Fibroblast of skin of abdomen (primary cell): ENCODE results near the gene LLGL2. TPM values are rescaled to one million over a fixed set of nuclear protein-coding genes. Genes with fewer than 3 reads are reported as not detected.
"Not testable (repeated sequence)": the region's sequence is repeated elsewhere in the genome, so short reads cannot be mapped to it uniquely, and the experiment has no call there.

Experiments used
- DNase-seq: peaks from one replicate; pipeline ENCODE4 v3.0.0-alpha.2; 2013
- polyA plus RNA-seq, 2 experiments: library from polyadenylated mRNA; unstranded; fragments of 120-200 nt; gene quantifications; one replicate each; pipeline ENCODE4 v1.2.1, GENCODE V29; 2013; ENCODE audit not compliant: insufficient read length in 2 of 2

The LLGL2 gene
- 0.19 TPM for polyA plus RNA-seq (2013, experiment 1 of 2; ENCODE audit: insufficient read length)
- polyA plus RNA-seq (2013, experiment 2 of 2; ENCODE audit: insufficient read length), result 0.21 TPM

- peak; percentile 34 for DNase-seq
Measured at GRCh38 chr17:75524970-75525805, at the start of gene LLGL2. LLGL2 (plus strand) TSS chr17:75525697; CDS start chr17:75543427, 17,730 bp downstream.

- no peak for DNase-seq
Measured at GRCh38 chr17:75475851-75476250, 49.6 kb upstream of the LLGL2 start.

GRCh38 chr17:75476271-75476671, 49.2 kb upstream of the LLGL2 start:
- DNase-seq, result peak; percentile 29

GRCh38 chr17:75476752-75477489, 48.6 kb upstream of the LLGL2 start:
- DNase-seq, result no peak

- not testable (repeated sequence) for DNase-seq
Measured at GRCh38 chr17:75477490-75477862, 48.0 kb upstream of the LLGL2 start.

- no peak for DNase-seq
Measured at GRCh38 chr17:75478508-75478907, 47.0 kb upstream of the LLGL2 start.

- DNase-seq, result no peak
Measured at GRCh38 chr17:75480281-75480680, 45.2 kb upstream of the LLGL2 start.

GRCh38 chr17:75481194-75482068, 44.1 kb upstream of the LLGL2 start:
- DNase-seq, result no peak

- no peak for DNase-seq
Measured at GRCh38 chr17:75482098-75482942, 43.2 kb upstream of the LLGL2 start.

GRCh38 chr17:75485688-75486087, 39.8 kb upstream of the LLGL2 start:
- no peak for DNase-seq

- DNase-seq, result no peak
Measured at GRCh38 chr17:75486151-75486550, 39.3 kb upstream of the LLGL2 start.

- DNase-seq, result no peak
Measured at GRCh38 chr17:75486951-75487350, 38.5 kb upstream of the LLGL2 start.

GRCh38 chr17:75487351-75488070, 38.0 kb upstream of the LLGL2 start:
- DNase-seq, result no peak

GRCh38 chr17:75488693-75489510, 36.6 kb upstream of the LLGL2 start:
- no peak for DNase-seq

- DNase-seq, result no peak
Measured at GRCh38 chr17:75489511-75489955, 36.0 kb upstream of the LLGL2 start.

- DNase-seq, result no peak
Measured at GRCh38 chr17:75490173-75490743, 35.2 kb upstream of the LLGL2 start.

GRCh38 chr17:75490953-75491649, 34.4 kb upstream of the LLGL2 start:
- no peak for DNase-seq

- no peak for DNase-seq
Measured at GRCh38 chr17:75491680-75492079, 33.8 kb upstream of the LLGL2 start.
